Trophoblast cell (in vitro differentiated cells and primary cell): ENCODE measurements around the gene GRK4.

ENCODE experiments used
- DNase-seq, 2 donors: peaks; one replicate each; pipeline ENCODE4 v3.0.0-alpha.2; 2016
- H2AFZ ChIP-seq: 2 replicates; pipeline ENCODE4 v1.6.1; 2013; ENCODE audit warnings: low read length, moderate library complexity, mild to moderate bottlenecking; ENCODE audit not compliant: insufficient read depth, poor library complexity
- H2AK5ac ChIP-seq: 2 replicates; pipeline ENCODE4 v1.6.1; 2013; ENCODE audit warnings: mild to moderate bottlenecking, low read length
- H2BK120ac ChIP-seq: 2 replicates; pipeline ENCODE4 v1.6.1; 2013; ENCODE audit warnings: low read length, mild to moderate bottlenecking, moderate library complexity; ENCODE audit not compliant: insufficient read depth, poor library complexity
- H2BK12ac ChIP-seq: 2 replicates; pipeline ENCODE4 v1.6.1; 2013; ENCODE audit warnings: mild to moderate bottlenecking, low read length, moderate library complexity
- H2BK5ac ChIP-seq: 2 replicates; pipeline ENCODE4 v1.6.1; 2013; ENCODE audit warnings: low read length, low read depth, moderate library complexity, mild to moderate bottlenecking; ENCODE audit not compliant: poor library complexity
- H3K14ac ChIP-seq: 2 replicates; pipeline ENCODE4 v1.6.1; 2013; ENCODE audit warnings: mild to moderate bottlenecking, low read length
- H3K18ac ChIP-seq: 2 replicates; pipeline ENCODE4 v1.6.1; 2013; ENCODE audit warnings: mild to moderate bottlenecking, low read length
- H3K23ac ChIP-seq: 2 replicates; pipeline ENCODE4 v1.6.1; 2013; ENCODE audit warnings: low read length
- H3K27ac ChIP-seq: 2 replicates; pipeline ENCODE4 v1.5.1; 2013; ENCODE audit warnings: low read depth, mild to moderate bottlenecking, inconsistent platforms, low read length, moderate library complexity
- H3K27me3 ChIP-seq: 2 replicates; pipeline ENCODE4 v1.6.1; 2013; ENCODE audit warnings: inconsistent platforms, mild to moderate bottlenecking, low read length, moderate library complexity; ENCODE audit not compliant: insufficient read depth
- H3K36me3 ChIP-seq, 2 experiments: 1 replicate in 1 of 2; 2 replicates in 1 of 2; pipeline ENCODE4 v1.6.1; 2013; ENCODE audit warnings: low read length in 2 of 2, mild to moderate bottlenecking in 2 of 2, moderate library complexity in 1 of 2; ENCODE audit not compliant: insufficient read depth in 2 of 2, control insufficient read depth in 1 of 2
- H3K4ac ChIP-seq: 2 replicates; pipeline ENCODE4 v1.6.1; 2013; ENCODE audit warnings: low read depth, mild to moderate bottlenecking, low read length, moderate library complexity
- H3K4me1 ChIP-seq, 2 experiments: 1 replicate in 1 of 2; 2 replicates in 1 of 2; pipeline ENCODE4 v1.6.1; 2013; ENCODE audit warnings: low read length in 2 of 2, mild to moderate bottlenecking in 2 of 2, moderate library complexity in 1 of 2; ENCODE audit not compliant: insufficient read depth in 2 of 2, control insufficient read depth in 1 of 2
- H3K4me2 ChIP-seq: 2 replicates; pipeline ENCODE4 v1.6.1; 2013; ENCODE audit warnings: inconsistent platforms, mild to moderate bottlenecking, low read length, moderate library complexity
- H3K4me3 ChIP-seq: 2 replicates; pipeline ENCODE4 v1.5.1; 2013; ENCODE audit warnings: mild to moderate bottlenecking, low read depth, low read length, inconsistent platforms
- H3K79me1 ChIP-seq: one replicate; pipeline ENCODE4 v1.6.1; 2013; ENCODE audit warnings: low read length
- H3K79me2 ChIP-seq: 2 replicates; pipeline ENCODE4 v1.6.1; 2013; ENCODE audit warnings: low read length, mild to moderate bottlenecking; ENCODE audit not compliant: control insufficient read depth, insufficient read depth, poor library complexity
- H3K9ac ChIP-seq: 2 replicates; pipeline ENCODE4 v1.6.1; 2013; ENCODE audit warnings: mild to moderate bottlenecking, low read length
- H3K9me3 ChIP-seq: 2 replicates; pipeline ENCODE4 v1.6.1; 2013; ENCODE audit warnings: low read depth, mild to moderate bottlenecking, control low read depth, inconsistent platforms, low read length; ENCODE audit not compliant: insufficient read depth
- H4K12ac ChIP-seq: 2 replicates; pipeline ENCODE4 v1.6.1; 2013; ENCODE audit warnings: low read depth, mild to moderate bottlenecking, low read length, moderate library complexity
- H4K8ac ChIP-seq: 2 replicates; pipeline ENCODE4 v1.6.1; 2013; ENCODE audit warnings: low read depth, mild to moderate bottlenecking, low read length, moderate library complexity
- H4K91ac ChIP-seq: one replicate; pipeline ENCODE4 v1.6.1; 2013; ENCODE audit warnings: low read depth, mild to moderate bottlenecking, low read length, moderate library complexity
- WGBS: extraction: QIAGEN DNeasy Blood & Tissue Kit; methylation state at CpG from one replicate; pipeline ENCODE4 v1.1.7; 2013; ENCODE audit warnings: missing lambda C conversion rate; ENCODE audit not compliant: insufficient read length, insufficient coverage; ENCODE audit errors: extremely low coverage; 5-methylcytosine and 5-hydroxymethylcytosine counted together

The GRK4 gene

DNA sequence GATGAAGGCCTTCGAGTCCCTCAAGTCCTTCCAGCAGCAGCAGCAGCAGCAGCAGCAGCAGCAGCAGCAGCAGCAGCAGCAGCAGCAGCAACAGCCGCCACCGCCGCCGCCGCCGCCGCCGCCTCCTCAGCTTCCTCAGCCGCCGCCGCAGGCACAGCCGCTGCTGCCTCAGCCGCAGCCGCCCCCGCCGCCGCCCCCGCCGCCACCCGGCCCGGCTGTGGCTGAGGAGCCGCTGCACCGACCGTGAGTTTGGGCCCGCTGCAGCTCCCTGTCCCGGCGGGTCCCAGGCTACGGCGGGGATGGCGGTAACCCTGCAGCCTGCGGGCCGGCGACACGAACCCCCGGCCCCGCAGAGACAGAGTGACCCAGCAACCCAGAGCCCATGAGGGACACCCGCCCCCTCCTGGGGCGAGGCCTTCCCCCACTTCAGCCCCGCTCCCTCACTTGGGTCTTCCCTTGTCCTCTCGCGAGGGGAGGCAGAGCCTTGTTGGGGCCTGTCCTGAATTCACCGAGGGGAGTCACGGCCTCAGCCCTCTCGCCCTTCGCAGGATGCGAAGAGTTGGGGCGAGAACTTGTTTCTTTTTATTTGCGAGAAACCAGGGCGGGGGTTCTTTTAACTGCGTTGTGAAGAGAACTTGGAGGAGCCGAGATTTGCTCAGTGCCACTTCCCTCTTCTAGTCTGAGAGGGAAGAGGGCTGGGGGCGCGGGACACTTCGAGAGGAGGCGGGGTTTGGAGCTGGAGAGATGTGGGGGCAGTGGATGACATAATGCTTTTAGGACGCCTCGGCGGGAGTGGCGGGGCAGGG is 111.7 kb downstream of the GRK4 start:
- H3K14ac ChIP-seq: peak overlapping the region; percentile 73
- H3K9ac ChIP-seq: peak overlapping the region; percentile 86
- peak; percentile 40 to 45 for DNase-seq
- peak overlapping the region; percentile 52 for H3K4ac ChIP-seq
- peak overlapping the region; percentile 77 for H3K4me2 ChIP-seq
- peak overlapping the region; percentile 93 for H4K8ac ChIP-seq
- no peak overlapping the region for H2BK12ac ChIP-seq
- no peak overlapping the region for H3K23ac ChIP-seq
- peak overlapping the region; percentile 70 for H3K27ac ChIP-seq
- H3K18ac ChIP-seq: peak overlapping the region; percentile 69
- no CpG with 5 or more reads among the region's 60 CpGs for whole genome bisulfite sequencing
- peaks cover 8 to 9% of the 10 kb centered on the region in 2 experiments for H3K4me1 ChIP-seq
- peak overlapping the region; percentile 90 for H3K4me3 ChIP-seq
- peak overlapping the region; percentile 67 for H2BK120ac ChIP-seq
- H3K79me2 ChIP-seq: peaks cover 8% of the 10 kb centered on the region
- peak overlapping the region; percentile 87 for H2BK5ac ChIP-seq
- H4K91ac ChIP-seq: peak overlapping the region; percentile 38
- H3K27me3 ChIP-seq: no peaks in the 10 kb centered on the region
- peaks cover 2% of the 10 kb centered on the region for H3K9me3 ChIP-seq
- peaks cover 7% of the 10 kb centered on the region for H3K79me1 ChIP-seq
- peak overlapping the region; percentile 81 for H2AFZ ChIP-seq
- no peak overlapping the region for H2AK5ac ChIP-seq
- H3K36me3 ChIP-seq: peaks cover 0 to 2% of the 10 kb centered on the region in 2 experiments
- H4K12ac ChIP-seq: peak overlapping the region; percentile 92

DNA sequence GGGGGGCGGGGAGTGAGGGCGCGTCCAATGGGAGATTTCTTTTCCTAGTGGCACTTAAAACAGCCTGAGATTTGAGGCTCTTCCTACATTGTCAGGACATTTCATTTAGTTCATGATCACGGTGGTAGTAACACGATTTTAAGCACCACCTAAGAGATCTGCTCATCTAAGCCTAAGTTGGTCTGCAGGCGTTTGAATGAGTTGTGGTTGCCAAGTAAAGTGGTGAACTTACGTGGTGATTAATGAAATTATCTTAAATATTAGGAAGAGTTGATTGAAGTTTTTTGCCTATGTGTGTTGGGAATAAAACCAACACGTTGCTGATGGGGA is 112.2 kb downstream of the GRK4 start:
- Histone ChIP-seq H3K9me3 (peaks cover 2% of the 10 kb centered on the region), H3K4me2 (peak overlapping the region; percentile 70), H3K79me1 (peaks cover 7% of the 10 kb centered on the region), H2BK120ac (no peak overlapping the region), H2BK5ac (no peak overlapping the region), H3K9ac (peak overlapping the region; percentile 59), H2BK12ac (no peak overlapping the region), H3K14ac (no peak overlapping the region), H4K12ac (no peak overlapping the region), H3K27me3 (no peaks in the 10 kb centered on the region), H3K4ac (peak overlapping the region; percentile 29), H2AK5ac (no peak overlapping the region), H4K91ac (no peak overlapping the region), H3K36me3 (peaks cover 0 to 2% of the 10 kb centered on the region in 2 experiments), H3K79me2 (peaks cover 8% of the 10 kb centered on the region), H3K23ac (no peak overlapping the region), H2AFZ (no peak overlapping the region), H3K18ac (no peak overlapping the region), H3K4me3 (peak overlapping the region; percentile 10), H4K8ac (no peak overlapping the region), H3K4me1 (peaks cover 8 to 9% of the 10 kb centered on the region in 2 experiments), H3K27ac (no peak overlapping the region)
- DNase-seq: no peak
- 100% methylated on average over 1 of the region's 8 CpGs for WGBS

DNA sequence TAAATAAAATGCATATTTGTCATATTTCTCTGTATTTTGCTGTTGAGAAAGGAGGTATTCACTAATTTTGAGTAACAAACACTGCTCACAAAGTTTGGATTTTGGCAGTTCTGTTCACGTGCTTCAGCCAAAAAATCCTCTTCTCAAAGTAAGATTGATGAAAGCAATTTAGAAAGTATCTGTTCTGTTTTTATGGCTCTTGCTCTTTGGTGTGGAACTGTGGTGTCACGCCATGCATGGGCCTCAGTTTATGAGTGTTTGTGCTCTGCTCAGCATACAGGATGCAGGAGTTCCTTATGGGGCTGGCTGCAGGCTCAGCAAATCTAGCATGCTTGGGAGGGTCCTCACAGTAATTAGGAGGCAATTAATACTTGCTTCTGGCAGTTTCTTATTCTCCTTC is 114.4 kb downstream of the GRK4 start:
- H3K36me3 ChIP-seq: peaks cover 0 to 2% of the 10 kb centered on the region in 2 experiments
- H4K12ac ChIP-seq: no peak overlapping the region
- no peak overlapping the region for H3K27ac ChIP-seq
- peaks cover 11 to 13% of the 10 kb centered on the region in 2 experiments for H3K4me1 ChIP-seq
- no peak overlapping the region for H4K91ac ChIP-seq
- no peak overlapping the region for H3K18ac ChIP-seq
- H3K23ac ChIP-seq: no peak overlapping the region
- H3K4me3 ChIP-seq: no peak overlapping the region
- H4K8ac ChIP-seq: no peak overlapping the region
- no peak overlapping the region for H3K4me2 ChIP-seq
- peaks cover 7% of the 10 kb centered on the region for H3K79me1 ChIP-seq
- H2BK120ac ChIP-seq: no peak overlapping the region
- H2AFZ ChIP-seq: no peak overlapping the region
- peak overlapping the region; percentile 90 for H3K4ac ChIP-seq
- H2AK5ac ChIP-seq: no peak overlapping the region
- no peaks in the 10 kb centered on the region for H3K27me3 ChIP-seq
- no peak for DNase-seq
- H3K79me2 ChIP-seq: peaks cover 8% of the 10 kb centered on the region
- H3K9me3 ChIP-seq: no peaks in the 10 kb centered on the region
- H2BK12ac ChIP-seq: no peak overlapping the region
- no peak overlapping the region for H2BK5ac ChIP-seq
- H3K14ac ChIP-seq: no peak overlapping the region
- no peak overlapping the region for H3K9ac ChIP-seq
- no CpG with 5 or more reads among the region's 2 CpGs for WGBS

DNA sequence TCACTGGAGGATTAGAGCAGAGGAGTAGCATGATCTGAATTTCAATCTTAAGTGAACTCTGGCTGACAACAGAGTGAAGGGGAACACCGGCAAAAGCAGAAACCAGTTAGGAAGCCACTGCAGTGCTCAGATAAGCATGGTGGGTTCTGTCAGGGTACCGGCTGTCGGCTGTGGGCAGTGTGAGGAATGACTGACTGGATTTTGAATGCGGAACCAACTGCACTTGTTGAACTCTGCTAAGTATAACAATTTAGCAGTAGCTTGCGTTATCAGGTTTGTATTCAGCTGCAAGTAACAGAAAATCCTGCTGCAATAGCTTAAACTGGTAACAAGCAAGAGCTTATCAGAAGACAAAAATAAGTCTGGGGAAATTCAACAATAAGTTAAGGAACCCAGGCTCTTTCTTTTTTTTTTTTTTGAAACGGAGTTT is 116.3 kb downstream of the GRK4 start:
- Histone ChIP-seq H2BK12ac (no peak overlapping the region), H3K18ac (no peak overlapping the region), H3K4ac (peak overlapping the region; percentile 77), H4K12ac (no peak overlapping the region), H3K4me1 (peaks cover 10% of the 10 kb centered on the region in 2 experiments), H3K23ac (no peak overlapping the region), H3K14ac (no peak overlapping the region), H3K79me1 (peaks cover under 1% of the 10 kb centered on the region), H4K91ac (no peak overlapping the region), H3K79me2 (peaks cover 8% of the 10 kb centered on the region), H2BK120ac (no peak overlapping the region), H3K9me3 (no peaks in the 10 kb centered on the region), H3K9ac (no peak overlapping the region), H3K27me3 (no peaks in the 10 kb centered on the region), H2BK5ac (no peak overlapping the region), H3K27ac (no peak overlapping the region), H4K8ac (no peak overlapping the region), H3K36me3 (peaks cover 0 to 2% of the 10 kb centered on the region in 2 experiments), H2AK5ac (no peak overlapping the region), H3K4me3 (no peak overlapping the region), H2AFZ (no peak overlapping the region), H3K4me2 (no peak overlapping the region)
- DNase-seq: no peak
- no CpG with 5 or more reads among the region's 6 CpGs for WGBS
